Stimulated activated CD8-positive, alpha-beta memory T cell treated with anti-CD3 and anti-CD28 coated beads, Interleukin-4, amount 100 ng/mL, for 4 hours (primary cell): ENCODE results near the gene RBM6.
"Not testable (repeated sequence)": the region's sequence is repeated elsewhere in the genome, so short reads cannot be mapped to it uniquely, and the experiment has no call there.

Source experiments
- DNase-seq, 2 donors: peaks; one replicate each; pipeline ENCODE4 v3.0.0-alpha.2; 2020; ENCODE audit warnings: low read depth in 2 of 2, low spot score in 1 of 2

Gene RBM6

DNA sequence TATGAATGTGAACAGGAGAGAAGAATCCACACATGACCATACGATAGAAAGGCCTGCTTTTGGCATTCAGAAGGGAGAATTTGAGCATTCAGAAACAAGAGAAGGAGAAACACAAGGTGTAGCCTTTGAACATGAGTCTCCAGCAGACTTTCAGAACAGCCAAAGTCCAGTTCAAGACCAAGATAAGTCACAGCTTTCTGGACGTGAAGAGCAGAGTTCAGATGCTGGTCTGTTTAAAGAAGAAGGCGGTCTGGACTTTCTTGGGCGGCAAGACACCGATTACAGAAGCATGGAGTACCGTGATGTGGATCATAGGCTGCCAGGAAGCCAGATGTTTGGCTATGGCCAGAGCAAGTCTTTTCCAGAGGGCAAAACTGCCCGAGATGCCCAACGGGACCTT, 28.4 kb downstream of the RBM6 start:
- DNase-seq: no peak

DNA sequence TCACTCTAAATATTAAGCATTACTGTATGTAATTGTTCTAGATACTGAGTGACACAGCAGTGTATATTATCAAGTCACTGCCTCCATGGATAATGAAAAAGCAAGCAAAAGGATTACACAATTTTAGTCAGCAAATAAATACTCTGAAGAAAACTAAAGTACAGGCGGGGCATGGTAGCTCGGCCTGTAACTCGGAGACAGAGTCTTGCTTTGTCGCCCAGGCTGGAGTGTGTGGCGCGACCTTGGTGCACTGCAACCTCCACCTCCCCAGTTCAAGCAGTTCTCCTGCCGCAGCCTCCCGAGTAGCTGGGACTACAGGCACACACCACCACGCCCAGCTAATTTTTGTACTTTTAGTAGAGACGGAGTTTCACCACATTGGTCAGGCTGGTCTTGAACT, 32.7 kb downstream of the RBM6 start:
- DNase-seq: no peak

DNA sequence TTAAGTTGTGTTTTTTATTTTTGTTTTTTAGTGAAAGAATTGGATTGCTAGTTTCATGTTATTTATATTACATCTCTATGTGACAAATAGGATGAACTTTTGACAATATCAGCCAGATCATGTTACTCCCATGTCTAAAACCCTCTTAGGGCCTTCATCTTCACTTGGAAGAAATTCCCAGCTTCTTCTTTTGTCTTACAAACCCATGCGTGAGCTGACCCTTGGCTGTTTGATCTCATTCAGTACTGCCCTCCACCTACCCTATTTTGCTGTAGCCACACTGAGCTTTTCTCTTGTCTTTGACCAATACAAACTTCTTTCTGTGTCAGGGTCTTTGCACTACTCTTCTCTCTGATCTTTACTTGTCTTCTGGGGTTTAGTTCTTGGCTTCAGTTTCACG, 37.0 kb downstream of the RBM6 start:
- no peak for DNase-seq

DNA sequence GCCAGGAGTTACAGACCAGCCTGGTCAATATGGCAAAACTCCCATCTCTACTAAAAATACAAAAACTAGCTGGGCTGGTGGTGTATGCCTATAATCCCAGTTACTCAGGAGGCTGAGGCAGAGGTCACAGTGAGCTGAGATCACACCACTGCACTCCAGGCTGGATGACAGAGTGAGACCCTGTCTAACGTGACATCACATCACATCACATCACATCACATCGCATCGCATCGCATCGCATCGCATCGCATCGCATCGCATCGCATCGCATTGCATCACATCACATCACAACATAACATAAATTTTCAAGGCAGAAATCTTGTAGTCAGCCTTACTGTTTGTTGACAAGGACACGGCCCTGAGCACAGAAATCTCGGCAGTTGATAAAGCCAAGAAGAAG, 44.4 kb downstream of the RBM6 start:
- no peak for DNase-seq

DNA sequence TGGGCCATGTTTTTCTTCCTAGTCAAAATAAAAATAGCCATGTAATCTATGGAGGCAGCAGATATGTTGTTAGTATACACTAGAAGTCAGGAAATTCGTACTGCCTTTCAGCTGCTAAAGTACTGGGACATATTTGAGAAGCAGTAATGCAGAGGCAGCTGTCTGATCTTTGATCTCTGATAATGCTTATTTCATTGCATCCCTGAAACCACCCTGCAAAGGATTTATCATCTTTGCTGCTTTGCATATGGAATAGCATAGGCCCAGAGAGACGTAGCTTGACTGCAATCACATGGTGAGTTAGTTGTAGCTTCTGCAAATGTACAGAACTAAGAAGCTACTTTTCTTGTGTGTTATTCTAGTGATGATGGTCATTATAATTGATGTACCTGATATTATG, 52.4 kb downstream of the RBM6 start:
- DNase-seq: no peak

DNA sequence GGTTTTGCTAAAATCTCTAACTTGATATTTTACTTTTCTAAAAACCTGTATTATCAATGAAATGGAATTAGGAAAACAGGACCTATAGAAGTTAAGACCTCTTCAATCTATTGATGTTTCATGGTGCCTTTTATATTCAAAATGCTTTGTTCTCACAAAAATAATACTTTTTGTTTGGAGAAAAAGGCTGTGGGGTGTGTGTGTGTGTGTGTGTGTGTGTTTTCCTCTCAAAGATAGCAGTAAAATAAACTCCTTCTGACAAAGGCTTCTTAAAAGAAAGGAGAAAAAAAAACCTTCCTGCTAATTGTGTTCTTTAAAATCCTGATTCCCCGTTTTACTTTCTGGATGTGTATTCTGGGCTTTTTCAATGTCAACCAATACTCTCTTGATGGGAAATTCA, 54.5 kb downstream of the RBM6 start:
- DNase-seq: no peak

DNA sequence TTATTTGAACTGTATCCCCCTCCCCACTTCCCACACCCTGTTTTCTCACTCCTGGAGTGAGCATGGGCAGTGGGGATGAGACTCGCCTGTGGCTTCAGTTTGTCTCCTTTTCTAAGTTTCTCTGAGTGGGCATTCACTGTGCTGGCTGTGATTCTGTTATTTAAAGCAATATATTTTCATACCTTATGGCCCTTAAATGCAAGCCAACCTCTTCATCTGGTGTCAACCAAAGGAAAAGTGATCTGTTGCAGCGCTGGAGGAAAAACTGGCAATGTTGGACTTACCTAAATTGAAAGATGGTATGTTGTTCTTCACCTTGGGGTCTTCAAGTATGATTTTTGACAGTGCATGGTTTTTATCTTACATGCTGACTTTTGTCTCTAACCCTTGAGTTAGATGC, 56.1 kb downstream of the RBM6 start:
- no peak for DNase-seq

DNA sequence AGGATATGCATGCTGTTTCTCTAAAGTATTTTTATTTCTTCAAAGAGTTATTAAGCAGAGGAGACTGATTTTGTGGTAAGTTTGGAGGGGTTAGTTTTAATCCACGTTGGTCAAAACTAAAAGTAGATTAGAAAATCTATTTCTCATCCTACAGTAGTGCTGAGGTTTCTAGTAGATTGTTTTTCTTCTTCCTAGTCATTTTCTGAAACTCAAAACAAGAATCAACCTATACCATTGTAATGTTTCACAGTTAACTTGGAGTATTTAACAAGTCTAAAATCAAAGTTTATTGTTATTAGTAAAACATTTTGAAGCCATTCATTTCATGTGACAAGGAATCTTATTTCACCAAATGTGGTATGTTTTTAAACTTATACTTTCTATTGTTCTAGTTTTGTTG, 57.9 kb downstream of the RBM6 start:
- no peak for DNase-seq

DNA sequence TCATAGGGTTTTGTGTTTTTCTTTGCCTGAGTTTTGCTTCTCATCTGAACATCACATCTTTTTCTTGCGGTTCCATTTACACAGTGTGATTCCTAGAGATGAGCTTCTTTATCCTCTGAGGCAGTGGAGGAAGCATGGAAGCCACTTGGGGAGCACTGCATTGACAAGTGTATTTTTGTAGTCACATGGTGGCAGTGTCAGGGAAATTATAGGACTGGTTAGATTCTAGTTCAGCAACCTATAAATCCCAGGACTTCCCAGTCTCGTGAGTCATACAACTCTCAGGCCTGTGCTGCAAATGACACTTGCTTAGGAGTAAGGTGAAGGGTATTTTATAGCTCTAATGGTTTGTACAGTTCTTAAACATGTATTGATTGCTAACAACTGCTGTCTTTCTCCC, 58.4 kb downstream of the RBM6 start:
- no peak for DNase-seq

DNA sequence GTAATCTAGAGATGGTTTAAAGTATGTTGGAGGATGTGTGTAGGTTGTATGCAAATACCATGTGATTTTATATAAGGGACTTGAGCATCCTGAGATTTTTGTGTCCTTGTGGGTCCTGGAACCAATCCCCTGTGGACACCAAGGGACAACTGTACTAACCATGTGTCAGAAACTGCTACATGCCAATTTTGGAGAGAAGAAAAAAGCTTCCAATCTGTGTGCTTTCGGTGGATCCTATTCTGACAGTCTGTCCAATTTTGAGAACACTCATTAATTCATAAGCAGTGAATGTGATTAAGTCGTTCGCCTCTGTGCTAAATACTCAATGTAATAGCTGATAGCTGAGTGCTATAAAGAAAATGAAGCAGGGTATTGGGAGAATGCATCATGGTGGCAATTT, 61.6 kb downstream of the RBM6 start:
- no peak for DNase-seq

DNA sequence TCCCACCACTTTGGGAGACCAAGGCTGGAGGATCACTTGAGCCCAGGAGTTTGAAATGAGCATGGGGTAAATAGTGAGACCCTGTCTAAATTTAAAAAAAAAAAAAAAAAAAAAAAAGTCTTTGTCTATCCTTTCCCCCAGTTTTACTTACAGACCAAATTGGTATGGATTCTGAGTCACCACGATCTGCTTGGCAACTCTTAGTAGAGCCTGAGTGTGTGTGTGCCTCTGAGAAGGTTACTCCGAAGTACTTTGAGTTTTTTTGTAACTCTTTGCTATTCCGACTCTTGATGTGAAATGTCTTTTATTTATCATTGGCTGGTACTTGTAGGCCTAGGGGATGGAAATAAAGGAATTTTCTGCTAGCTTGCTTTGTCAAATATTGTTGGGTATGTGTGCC, 63.3 kb downstream of the RBM6 start:
- no peak for DNase-seq

DNA sequence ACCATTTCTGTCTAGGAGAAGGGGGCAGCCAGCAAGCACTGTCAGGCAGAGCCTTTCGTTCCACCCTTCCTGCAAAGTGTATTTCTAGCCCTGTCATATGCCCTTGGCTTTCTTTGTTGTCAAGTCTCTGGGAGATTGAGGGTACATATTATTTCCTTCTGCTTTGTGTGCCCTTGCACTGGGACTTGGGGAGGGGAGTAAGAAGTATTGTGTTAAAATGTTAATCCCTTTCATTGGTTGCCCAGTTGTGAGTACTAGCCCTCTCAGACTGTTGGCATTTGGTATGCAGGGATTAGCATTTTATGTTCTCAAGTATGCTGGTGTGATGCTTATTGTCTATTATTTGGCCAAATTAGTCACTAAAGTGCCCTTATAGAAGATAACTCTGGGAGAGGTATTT, 63.9 kb downstream of the RBM6 start:
- no peak for DNase-seq

DNA sequence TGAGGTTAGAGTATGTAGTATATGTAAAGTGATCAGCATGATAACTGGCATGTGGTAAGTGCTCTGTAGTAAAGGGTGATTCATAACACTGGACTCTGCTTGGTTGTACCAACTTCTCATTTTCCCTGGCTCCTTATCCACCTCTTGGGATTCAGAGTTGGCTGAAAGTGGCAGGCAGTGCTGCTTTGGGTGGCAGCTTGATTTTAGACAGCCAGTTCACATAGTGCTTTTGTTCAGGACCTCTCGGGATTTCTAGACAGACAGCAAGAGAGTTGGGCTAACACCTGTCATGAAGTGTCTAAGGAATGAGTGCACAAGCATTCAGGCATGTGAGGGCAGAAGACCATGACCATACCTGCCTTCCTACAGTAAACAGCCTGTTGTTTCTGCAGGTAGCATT, 69.0 kb downstream of the RBM6 start:
- DNase-seq: no peak

DNA sequence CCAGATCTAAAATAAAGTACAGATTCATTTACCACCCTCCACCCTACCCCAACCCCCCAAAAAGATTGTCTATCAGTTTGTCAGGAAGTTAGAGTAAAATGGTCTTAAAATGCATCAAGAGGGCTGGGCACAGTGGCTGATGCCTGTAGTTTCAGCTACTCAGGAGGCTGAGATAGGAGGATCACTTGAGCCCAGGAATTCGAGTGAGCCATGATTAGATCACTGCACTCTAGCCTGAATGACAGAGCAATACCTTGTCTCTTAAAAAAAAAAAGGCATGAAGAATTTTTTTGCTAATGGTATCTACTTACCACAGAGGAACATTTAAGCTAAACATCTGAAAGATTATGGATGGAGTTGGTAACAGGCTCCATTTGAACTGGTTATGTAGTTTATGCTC, 71.0 kb downstream of the RBM6 start:
- no peak for DNase-seq

DNA sequence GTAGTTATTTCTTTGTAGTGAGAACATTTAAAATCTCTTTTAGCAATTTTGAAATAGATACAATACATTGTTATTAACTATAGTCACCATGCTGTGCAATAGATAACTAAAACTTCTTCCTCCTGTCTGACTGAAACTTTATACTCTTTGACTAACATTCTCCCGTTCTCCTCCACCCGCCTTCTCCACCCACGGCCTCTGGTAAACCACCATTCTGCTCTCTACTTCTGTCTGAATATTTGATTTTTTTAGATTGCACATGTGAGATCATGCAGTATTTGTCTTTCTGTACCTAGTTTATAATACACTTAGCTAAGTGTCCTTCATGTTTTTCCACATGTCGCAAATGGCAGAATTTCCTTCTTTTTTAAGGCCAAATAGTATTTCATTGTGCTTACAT, 76.0 kb downstream of the RBM6 start:
- DNase-seq: no peak

DNA sequence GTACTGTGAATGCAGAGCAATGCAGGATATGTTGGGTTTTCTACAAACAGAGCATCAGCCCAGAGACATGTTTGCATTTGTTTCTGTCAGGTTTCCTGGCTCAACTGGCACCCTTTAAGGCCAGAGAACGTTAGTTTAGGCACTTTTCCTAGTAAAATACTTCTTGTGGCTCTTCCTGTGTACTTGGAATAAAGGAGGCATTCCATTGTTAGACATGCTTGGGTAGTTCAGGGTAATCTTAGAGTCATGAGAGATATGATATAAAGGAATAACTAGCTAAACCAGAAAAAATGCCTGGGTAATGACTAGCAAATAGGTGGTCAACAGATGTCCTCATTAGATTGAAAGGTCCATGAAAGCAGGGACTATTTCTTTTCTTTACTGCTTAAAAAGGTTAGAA, 88.4 kb downstream of the RBM6 start:
- no peak for DNase-seq

DNA sequence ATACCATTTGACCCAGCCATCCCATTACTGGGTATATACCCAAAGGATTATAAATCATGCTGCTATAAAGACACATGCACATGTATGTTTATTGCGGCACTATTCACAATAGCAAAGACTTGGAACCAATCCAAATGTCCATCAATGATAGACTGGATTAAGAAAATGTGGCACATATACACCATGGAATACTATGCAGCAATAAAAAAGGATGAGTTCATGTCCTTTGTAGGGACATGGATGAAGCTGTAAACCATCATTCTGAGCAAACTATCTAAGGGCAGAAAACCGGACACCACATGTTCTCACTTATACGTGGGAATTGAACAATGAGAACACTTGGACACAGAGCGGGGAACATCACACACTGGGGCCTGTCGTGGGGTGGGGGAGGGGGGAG, 91.3 kb downstream of the RBM6 start:
- DNase-seq: not testable (repeated sequence)

DNA sequence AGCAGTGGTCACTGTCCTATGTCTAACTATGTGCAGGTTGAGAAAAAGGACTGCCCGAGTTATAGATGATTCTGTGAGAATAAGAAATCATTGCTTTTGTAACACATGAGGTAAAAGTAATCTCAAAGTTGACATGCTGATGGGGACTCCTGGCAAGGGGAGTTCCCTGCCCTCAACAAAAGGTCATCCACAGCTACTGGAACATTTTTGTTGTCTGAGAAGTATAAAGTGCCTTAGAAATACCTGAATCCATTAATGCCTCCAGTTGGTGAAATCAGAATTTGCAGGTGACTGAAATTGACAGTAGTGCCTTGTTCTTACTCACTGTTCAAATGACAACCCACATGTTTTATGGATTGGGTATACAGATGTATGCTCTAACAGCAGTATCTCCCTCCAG, 105.0 kb downstream of the RBM6 start:
- DNase-seq: no peak

DNA sequence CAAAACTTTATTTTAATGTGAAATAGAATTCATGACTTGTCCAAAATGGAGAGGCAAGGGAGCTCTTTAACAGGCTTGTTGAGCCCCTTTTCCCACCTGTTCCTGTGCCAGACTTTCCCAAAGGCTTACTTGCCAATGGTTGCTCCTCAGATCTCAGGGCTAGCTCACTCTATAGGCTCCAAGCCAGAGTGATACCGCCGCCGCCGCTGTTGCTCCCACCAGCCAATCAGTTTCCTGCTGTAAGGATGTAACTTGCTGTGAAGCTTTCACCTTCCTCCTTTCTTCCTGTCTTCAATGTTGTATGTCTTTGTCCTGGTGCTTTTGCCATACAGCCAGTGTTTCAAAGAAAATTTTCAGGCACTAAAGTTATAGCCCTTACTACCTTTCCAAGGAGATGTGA, 107.5 kb downstream of the RBM6 start:
- no peak for DNase-seq

DNA sequence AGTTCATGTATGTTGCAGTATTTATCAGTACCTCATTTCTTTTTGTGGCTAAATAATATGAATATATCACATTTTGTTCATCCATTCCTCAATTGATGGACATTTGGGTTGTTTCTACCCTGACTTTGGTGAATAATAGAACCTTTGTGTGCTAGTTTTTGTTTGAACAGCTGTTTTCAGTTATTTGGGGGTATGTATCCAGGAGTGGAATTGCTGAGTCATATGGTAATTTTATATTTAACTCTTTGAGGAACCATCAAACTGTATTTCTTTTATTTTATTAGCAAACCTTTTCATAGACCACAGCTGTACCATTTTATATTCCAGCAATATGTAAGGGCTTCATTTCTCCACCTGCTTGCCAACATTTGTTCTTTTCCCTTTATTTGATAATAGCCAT, 110.4 kb downstream of the RBM6 start:
- no peak for DNase-seq

DNA sequence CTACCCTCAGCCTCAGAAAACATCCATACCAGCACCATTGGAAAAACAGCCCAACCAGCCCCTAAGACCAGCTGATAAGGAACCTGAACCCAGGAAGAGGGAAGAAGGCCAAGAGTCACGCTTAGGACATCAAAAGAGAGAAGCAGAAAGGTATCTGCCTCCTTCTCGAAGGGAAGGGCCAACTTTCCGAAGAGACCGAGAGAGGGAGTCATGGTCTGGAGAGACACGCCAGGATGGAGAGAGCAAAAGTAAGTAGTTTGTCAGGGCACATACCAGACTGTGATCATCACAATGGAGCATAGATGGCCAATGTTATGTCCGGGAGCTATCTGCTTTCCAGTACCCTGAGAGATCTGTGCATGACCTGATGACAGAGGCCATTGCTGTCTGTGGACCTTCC, 117.8 kb downstream of the RBM6 start:
- no peak for DNase-seq

DNA sequence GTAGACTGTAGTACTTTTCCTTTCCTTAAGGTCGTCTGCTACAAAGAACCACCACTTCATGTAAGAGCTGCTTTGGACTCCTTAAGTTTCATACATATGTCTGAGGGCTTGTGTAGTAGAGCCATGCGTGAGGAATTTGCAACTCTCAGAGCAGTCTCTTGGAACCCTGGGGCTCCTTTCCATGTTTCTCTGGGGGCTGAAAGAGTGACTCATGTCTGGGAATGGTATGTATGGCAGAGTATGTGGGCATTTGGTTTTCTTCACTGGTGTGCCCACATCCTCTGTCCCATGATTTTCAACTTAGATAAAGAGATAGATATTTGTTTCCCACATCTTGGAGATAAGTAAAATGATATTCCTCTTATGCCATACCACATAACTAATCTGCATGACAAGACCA, 128.2 kb downstream of the RBM6 start:
- no peak for DNase-seq

DNA sequence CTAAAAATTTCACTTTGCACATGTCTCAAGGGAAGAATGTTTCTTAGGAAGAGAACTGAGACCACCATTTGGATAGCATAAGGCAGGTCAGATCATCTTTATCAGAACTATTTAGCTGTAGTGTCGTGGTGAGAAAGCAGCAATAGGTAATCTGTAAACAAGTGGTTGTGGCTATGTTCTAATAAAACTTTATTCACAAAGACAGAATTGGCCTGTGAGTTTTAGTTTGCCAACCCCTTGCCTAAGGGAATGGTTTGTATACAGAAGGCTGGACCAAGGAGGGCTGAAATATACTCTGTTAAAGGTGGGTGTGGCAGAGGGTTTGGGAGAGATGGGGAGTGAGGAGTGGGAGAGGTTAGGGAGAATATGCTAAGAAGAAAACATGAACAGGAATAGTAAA, 138.1 kb downstream of the RBM6 start:
- no peak for DNase-seq

DNA sequence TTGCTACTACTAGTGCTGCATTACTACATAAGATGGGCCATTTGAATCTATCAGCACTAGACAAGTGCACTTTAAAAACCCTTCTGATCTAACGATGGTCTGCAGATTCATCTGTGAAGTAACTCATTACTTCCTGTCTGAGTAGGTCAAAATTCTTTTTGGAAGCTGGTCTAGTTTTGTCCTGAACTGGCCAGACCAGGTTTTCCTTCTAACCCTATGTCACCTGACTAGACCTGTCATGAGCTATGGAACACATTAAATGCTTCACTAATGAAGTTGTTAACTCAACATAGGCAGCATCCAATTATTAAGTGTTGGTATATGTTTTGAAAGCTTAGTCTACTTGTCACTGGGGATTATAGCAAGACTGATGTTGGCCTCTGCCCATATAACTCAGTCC, 138.7 kb downstream of the RBM6 start:
- DNase-seq: no peak
